AG10803 (cell line): ENCODE measurements around the gene JARID2.
A peak's percentile ranks its signal among the peaks of the same experiment; 100 is the strongest.
"Not testable (repeated sequence)": the region's sequence is repeated elsewhere in the genome, so short reads cannot be mapped to it uniquely, and the experiment has no call there.

ENCODE experiments used
- DNase-seq: peaks from one replicate; pipeline ENCODE4 v3.0.0; 2010; ENCODE audit warnings: low read depth
- H3K4me3 ChIP-seq: 2 replicates; pipeline ENCODE4 v1.5.1; 2011; ENCODE audit warnings: mild to moderate bottlenecking, low read length, control low read depth
- CTCF ChIP-seq: conservative IDR thresholded peaks from 2 replicates; pipeline ENCODE4 v1.5.1; 2011; ENCODE audit warnings: mild to moderate bottlenecking, low read length, control low read depth, inconsistent platforms

Gene JARID2

GRCh38 chr6:15293674-15294073 lies 47.8 kb downstream of the JARID2 start:
- DNase-seq, result no peak
- no peak for TF ChIP-seq CTCF
- no peak overlapping the region for H3K4me3 ChIP-seq

- TF ChIP-seq CTCF, result no peak
- H3K4me3 ChIP-seq, result no peak overlapping the region
- DNase-seq, result no peak
Observed at GRCh38 chr6:15294504-15294903, 48.6 kb downstream of the JARID2 start.

- no peak overlapping the region for H3K4me3 ChIP-seq
- no peak for DNase-seq
- TF ChIP-seq CTCF, result no peak
Observed at GRCh38 chr6:15296249-15296648, 50.4 kb downstream of the JARID2 start.

- no peak for TF ChIP-seq CTCF
- DNase-seq, result no peak
- no peak overlapping the region for H3K4me3 ChIP-seq
Observed at GRCh38 chr6:15296735-15297134, 50.9 kb downstream of the JARID2 start.

GRCh38 chr6:15297167-15297566 lies 51.3 kb downstream of the JARID2 start:
- not testable (repeated sequence) for DNase-seq, H3K4me3 ChIP-seq

GRCh38 chr6:15297895-15298590 lies 52.2 kb downstream of the JARID2 start:
- no peak overlapping the region for H3K4me3 ChIP-seq
- no peak for TF ChIP-seq CTCF
- DNase-seq, result peak; percentile 60

GRCh38 chr6:15299430-15300131 lies 53.7 kb downstream of the JARID2 start:
- H3K4me3 ChIP-seq, result no peak overlapping the region

More at GRCh38 chr6:15299430-15300131, 53.7 kb downstream of the JARID2 start:
- no peak for DNase-seq
- TF ChIP-seq CTCF, result no peak
